ENCODE measurements around the gene C2CD2. TPM values are rescaled to one million over a fixed set of nuclear protein-coding genes. Genes with fewer than 3 reads are reported as not detected.

Gene C2CD2
- polyA plus RNA-seq, 1 of the 3 experiments (the other 2 are of a cell fraction) = 9.7 TPM

- 81% methylated on average over 10 of the region's 10 CpGs for WGBS (ENCODE audit: low lambda C conversion rate)
- ChIA-PET POLR2A (no interaction called here), CTCF (interaction anchor here (1.1 to 3.3 kb wide), 2 partner anchors 9 to 52 kb away, joined by 4 to 11 read pairs; no protein-coding TSS in a partner anchor)
- Histone ChIP-seq H3K4me3 (ENCODE audit: low read depth in 2 of 2, low read length in 1 of 2) (no peak overlapping the region), H3K79me2 (ENCODE audit: insufficient read depth) (peaks cover 7% of the 10 kb centered on the region; the same call in 1 of the 2 replicates), H3F3A (replicated peaks; ENCODE audit: insufficient read depth) (no peaks in the 10 kb centered on the region), H3K9me2 (no peaks in the 10 kb centered on the region), H2AFZ (ENCODE audit: low read depth) (no peak overlapping the region), H3K27me3 (ENCODE audit: insufficient read depth) (no peaks in the 10 kb centered on the region), H3K4me2 (no peak overlapping the region), H3K36me3 (replicated peaks in 1 of 2; ENCODE audit: control insufficient read depth in 1 of 2, insufficient read depth in 2 of 2, low read length in 1 of 2) (no peaks in the 10 kb centered on the region), H3K27ac (ENCODE audit: low read depth in 2 of 2, low read length in 1 of 2) (no peak overlapping the region), H3K4me1 (ENCODE audit: control insufficient read depth in 1 of 2, insufficient read depth in 2 of 2, low read depth in 1 of 2, low read length in 1 of 2) (peaks cover 3 to 16% of the 10 kb centered on the region in 2 experiments; a peak in 1 of 4 replicates), H3K9ac (no peak overlapping the region), H4K20me1 (ENCODE audit: insufficient read depth) (no peaks in the 10 kb centered on the region), H3K9me3 (no peaks in the 10 kb centered on the region)
- DNase-seq = no peak
- TF ChIP-seq PBX3 (IDR thresholded peaks at IDR 0.05) (no peak), CHD2 (IDR thresholded peaks at IDR 0.05; ENCODE audit: low read length, partially characterized antibody) (no peak), RAD21 (IDR thresholded peaks at IDR 0.05; ENCODE audit: low read length) (no peak), GABPA (IDR thresholded peaks at IDR 0.05; ENCODE audit: low read depth) (no peak)
- TF ChIP-seq, protein P1, sequence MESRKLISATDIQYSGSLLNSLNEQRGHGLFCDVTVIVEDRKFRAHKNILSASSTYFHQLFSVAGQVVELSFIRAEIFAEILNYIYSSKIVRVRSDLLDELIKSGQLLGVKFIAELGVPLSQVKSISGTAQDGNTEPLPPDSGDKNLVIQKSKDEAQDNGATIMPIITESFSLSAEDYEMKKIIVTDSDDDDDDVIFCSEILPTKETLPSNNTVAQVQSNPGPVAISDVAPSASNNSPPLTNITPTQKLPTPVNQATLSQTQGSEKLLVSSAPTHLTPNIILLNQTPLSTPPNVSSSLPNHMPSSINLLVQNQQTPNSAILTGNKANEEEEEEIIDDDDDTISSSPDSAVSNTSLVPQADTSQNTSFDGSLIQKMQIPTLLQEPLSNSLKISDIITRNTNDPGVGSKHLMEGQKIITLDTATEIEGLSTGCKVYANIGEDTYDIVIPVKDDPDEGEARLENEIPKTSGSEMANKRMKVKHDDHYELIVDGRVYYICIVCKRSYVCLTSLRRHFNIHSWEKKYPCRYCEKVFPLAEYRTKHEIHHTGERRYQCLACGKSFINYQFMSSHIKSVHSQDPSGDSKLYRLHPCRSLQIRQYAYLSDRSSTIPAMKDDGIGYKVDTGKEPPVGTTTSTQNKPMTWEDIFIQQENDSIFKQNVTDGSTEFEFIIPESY (IDR thresholded peaks at IDR 0.05; ENCODE audit: borderline replicate concordance, low read depth) = no peak
- TF ChIP-seq, protein P2, sequence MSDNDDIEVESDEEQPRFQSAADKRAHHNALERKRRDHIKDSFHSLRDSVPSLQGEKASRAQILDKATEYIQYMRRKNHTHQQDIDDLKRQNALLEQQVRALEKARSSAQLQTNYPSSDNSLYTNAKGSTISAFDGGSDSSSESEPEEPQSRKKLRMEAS (IDR thresholded peaks at IDR 0.05; ENCODE audit: low read depth) = no peak
These were observed 85.6 kb downstream of the C2CD2 start for GRCh38 chr21:41868062-41868710.

DNA sequence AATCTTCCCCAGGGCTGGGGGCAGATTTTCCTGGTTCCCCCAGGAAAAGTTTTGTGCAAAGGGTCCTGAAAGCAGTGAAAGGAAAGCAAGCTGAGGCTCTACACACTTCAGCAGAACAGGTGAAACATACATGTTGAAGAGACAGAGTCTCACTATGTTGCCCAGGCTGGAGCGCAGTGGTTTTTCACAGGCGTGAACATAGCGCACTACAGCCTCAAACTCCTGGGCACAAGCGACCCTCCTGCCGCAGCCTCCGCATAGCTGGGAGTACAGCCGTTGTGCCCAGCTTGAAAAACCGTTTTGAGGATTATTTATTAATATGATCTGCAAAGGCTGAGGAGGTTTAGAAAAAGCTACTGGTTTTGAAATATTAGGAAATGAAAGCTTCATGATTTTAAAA, 86.5 kb downstream of the C2CD2 start:
- WGBS (ENCODE audit: low lambda C conversion rate) = 97% methylated on average over 8 of the region's 8 CpGs
- H3K9me3 ChIP-seq = no peaks in the 10 kb centered on the region
- H3K36me3 ChIP-seq (replicated peaks in 1 of 2; ENCODE audit: control insufficient read depth in 1 of 2, insufficient read depth in 2 of 2, low read length in 1 of 2) = no peaks in the 10 kb centered on the region
- peaks cover 3 to 16% of the 10 kb centered on the region in 2 experiments; a peak in 1 of 4 replicates for H3K4me1 ChIP-seq (ENCODE audit: control insufficient read depth in 1 of 2, insufficient read depth in 2 of 2, low read depth in 1 of 2, low read length in 1 of 2)
- peaks cover 7% of the 10 kb centered on the region; the same call in 1 of the 2 replicates for H3K79me2 ChIP-seq (ENCODE audit: insufficient read depth)
- TF ChIP-seq RXRA (IDR thresholded peaks at IDR 0.05; ENCODE audit: borderline replicate concordance, low read depth) (no peak), FOXJ3 (CRISPR knock-in tag; IDR thresholded peaks at IDR 0.05) (no peak), GABPA (IDR thresholded peaks at IDR 0.05; ENCODE audit: low read depth) (no peak), POLR2AphosphoS5 (IDR thresholded peaks at IDR 0.05; ENCODE audit: low read depth, low read length) (no peak), TCF12 (IDR thresholded peaks at IDR 0.05) (no peak), RFX5 (IDR thresholded peaks at IDR 0.05; ENCODE audit: low read length) (no peak), PBX3 (IDR thresholded peaks at IDR 0.05) (no peak), GATA2 (CRISPR knock-in tag; IDR thresholded peaks at IDR 0.05) (no peak), MXI1 (IDR thresholded peaks at IDR 0.05; ENCODE audit: low read depth, low read length) (no peak), RCOR1 (IDR thresholded peaks at IDR 0.05; ENCODE audit: low read length) (no peak)
- TF ChIP-seq, protein P1 (IDR thresholded peaks at IDR 0.05; ENCODE audit: borderline replicate concordance, low read depth) = no peak
- TF ChIP-seq, protein P2 (IDR thresholded peaks at IDR 0.05; ENCODE audit: low read depth) = no peak
- H3K9me2 ChIP-seq = no peaks in the 10 kb centered on the region
- no peak for DNase-seq
- ChIA-PET CTCF (interaction anchor here (1.1 to 3.3 kb wide), 2 partner anchors 10 to 51 kb away, joined by 4 to 11 read pairs; no protein-coding TSS in a partner anchor), POLR2A (no interaction called here)
- H3K27me3 ChIP-seq (ENCODE audit: insufficient read depth) = no peaks in the 10 kb centered on the region
- no peak overlapping the region for H2AFZ ChIP-seq (ENCODE audit: low read depth)
- no peak overlapping the region for H3K9ac ChIP-seq
- no peaks in the 10 kb centered on the region for H3F3A ChIP-seq (replicated peaks; ENCODE audit: insufficient read depth)
- no peak overlapping the region for H3K4me2 ChIP-seq
- H4K20me1 ChIP-seq (ENCODE audit: insufficient read depth) = no peaks in the 10 kb centered on the region
- H3K4me3 ChIP-seq (ENCODE audit: low read depth in 2 of 2, low read length in 1 of 2) = no peak overlapping the region
- H3K27ac ChIP-seq (ENCODE audit: low read depth in 2 of 2, low read length in 1 of 2) = no peak overlapping the region
